ENCODE measurements around the gene ADGRG1. TPM values are rescaled to one million over a fixed set of nuclear protein-coding genes. Genes with fewer than 3 reads are reported as not detected.

The ADGRG1 gene
- polyA plus RNA-seq, 1 donor: 74.1 TPM

DNA sequence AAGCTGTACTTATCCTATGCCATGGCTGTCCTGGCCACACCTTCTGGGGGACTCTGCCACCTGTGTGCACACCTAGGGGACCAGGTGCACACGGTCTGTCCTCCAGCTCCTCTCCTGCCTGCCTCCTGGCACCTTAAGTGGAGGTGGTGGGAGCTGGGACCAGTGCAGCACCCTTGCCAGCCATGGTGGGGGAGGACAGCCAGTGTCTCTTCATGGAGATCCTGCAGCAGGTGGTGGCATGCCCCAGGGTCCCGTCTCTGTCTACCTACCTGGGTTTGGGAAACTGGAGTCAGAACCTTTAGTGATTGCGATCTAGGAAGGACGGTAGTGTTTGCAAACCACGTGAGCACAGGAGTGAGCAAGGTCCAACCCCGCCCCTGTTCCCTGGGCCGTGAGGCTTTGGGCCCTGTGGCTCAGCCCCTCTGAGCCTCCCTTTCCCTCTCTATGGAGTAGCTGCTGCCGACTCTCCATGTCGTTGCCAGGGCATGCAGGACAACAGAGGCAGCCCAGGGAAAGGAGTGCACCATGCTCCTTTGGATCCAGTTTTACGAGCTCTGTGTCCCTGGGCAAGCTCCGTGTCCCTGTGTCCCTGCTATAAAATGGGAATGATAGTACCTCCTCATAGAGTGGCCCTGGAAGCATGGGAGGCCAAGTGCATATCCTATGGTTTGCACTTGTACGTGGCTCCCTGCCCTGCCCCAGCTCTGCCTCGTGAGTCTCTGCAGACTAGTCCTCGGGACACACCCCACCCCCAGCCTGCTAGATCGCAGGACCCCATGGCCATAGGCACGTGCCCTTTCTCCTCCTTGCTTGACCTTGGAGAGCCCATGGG lies 7.1 kb downstream of the ADGRG1 start:
- no peak for DNase-seq

GRCh38 chr16:57636184-57636583 lies 7.8 kb downstream of the ADGRG1 start:
- DNase-seq: no peak

DNA sequence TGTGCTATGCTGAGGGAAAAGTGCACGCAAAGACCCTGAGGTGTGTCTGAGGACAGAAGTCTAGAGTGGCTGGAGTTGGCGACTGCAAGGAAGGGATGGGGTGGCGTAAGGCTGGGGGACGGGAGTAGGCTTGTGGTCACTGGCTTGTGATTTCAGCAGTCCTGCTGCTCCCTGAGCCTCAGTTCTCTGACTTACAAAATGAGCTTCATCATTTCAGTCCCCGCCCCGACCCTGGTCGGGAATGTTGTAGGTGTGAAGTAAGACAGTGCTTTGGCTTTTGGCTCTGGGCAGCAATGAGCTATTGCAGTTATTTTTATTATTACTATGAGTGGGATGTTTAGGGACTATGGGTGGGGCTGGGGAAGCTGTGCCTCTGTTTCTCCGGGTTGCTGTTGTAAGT lies 8.6 kb downstream of the ADGRG1 start:
- DNase-seq: no peak

GRCh38 chr16:57637424-57637823 lies 9.0 kb downstream of the ADGRG1 start:
- DNase-seq: no peak

- no peak for DNase-seq
Observed at GRCh38 chr16:57637965-57638364, 9.5 kb downstream of the ADGRG1 start.

DNA sequence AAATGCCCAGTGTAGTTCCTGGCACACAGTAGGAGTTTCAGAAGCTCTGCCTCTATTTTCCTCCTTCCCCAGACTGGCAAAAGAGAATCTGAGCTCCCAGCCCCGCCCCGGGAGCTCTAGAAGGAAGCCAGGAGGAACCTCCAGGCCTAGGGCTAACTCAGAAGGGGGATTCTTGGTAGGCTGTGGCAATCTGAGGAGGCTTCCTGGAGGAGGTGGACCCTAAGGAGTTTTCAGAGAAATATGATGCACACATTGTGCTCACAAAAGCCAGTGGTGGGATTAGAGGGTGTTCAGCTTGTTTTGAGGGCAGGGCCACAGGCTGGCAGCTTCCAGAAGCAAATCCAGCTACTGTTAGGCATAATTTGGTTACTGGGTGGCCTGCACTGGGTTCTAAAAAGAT lies 10.0 kb downstream of the ADGRG1 start:
- DNase-seq: no peak

DNA sequence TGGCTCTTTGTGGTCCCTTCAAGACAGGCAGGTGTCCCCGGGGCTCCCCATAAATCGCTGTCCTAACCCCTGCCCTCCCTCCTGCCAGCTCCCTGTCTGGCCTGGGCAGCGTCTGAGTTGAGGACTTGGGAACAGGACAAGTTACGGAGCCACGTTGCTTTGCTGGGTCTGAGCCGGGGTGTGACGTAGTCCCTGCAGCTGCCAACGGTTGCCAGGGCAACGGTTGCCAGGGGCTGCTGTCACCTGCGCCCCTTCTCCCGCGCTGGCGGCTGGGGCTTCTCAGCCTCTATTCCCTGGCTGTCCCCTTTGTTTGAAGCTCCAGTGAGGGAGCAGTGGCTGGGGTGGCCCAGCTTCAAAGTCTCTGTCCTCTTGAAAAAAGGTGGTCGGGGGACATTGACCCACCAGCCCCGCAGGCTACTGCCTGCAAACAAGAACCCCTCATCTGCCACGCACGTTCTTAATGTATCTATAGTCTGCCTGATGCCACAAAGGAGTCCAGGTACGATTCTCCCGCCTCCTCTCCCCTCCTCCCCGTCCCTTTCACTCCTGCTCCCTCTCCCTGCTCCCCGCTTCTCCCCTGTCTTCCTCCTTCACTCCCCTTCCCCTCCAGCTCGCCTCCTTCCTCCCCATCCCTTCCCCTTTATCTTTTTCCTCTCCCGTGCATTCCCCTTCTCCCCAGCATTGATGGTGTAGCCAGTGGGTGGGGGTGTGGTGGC lies 10.9 kb downstream of the ADGRG1 start:
- peak; percentile 81 for DNase-seq

- DNase-seq: no peak
Observed at GRCh38 chr16:57640185-57640584, 11.8 kb downstream of the ADGRG1 start.

- no peak for DNase-seq
Observed at GRCh38 chr16:57640612-57641011, 12.2 kb downstream of the ADGRG1 start.

DNA sequence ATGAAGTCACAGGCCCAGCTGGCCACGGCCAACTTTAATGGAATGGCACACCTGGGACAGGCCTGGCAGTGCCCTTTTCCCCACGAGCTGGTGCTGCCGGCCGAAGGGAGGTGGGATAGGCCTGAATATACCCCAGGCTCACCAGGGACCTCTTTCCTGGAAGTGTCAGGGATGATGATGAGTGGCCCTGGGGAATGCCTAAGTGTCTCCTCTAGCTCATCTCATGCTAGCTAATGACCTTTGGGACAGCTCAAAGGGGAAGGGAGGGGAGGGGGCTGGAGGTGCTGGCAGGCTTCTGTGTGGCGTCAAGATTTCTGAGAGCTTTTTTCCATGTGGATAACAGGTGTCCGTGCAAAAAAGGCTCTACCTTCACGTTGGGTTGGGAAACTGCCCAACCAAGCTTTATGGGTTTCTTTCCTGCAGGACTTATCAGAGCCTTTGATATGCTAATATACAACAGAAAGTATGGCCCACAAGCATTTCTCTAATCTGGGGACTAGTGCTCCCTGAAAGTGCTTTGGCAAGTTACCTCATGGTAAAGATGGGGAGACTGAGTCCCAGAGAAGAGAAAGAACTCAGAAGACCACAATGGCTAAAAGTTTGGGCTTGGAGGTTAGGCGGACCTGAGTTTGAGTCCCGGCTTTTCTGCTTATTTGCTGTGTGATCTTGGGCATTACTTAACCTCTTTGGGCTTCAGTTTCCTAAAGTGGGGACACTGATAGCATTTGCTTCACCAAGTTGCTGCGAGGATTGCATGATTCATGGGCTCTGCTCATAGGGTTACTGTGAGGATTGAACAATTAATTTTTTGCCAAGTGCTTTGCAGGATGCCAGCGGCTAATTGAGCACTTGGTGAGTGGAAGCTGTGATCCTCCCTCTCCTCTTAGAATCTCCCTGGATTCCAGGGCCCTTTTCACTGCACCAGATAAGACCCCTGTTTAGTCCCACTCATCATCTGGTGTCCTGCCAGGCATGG lies 14.0 kb downstream of the ADGRG1 start:
- no peak for DNase-seq

- no peak for DNase-seq
Observed at GRCh38 chr16:57643147-57643874, 14.9 kb downstream of the ADGRG1 start.

- DNase-seq: no peak
Observed at GRCh38 chr16:57643910-57644309, 15.5 kb downstream of the ADGRG1 start.

- no peak for DNase-seq
Observed at GRCh38 chr16:57644383-57645014, 16.1 kb downstream of the ADGRG1 start.

GRCh38 chr16:57645169-57645568 lies 16.7 kb downstream of the ADGRG1 start:
- DNase-seq: no peak

- DNase-seq: no peak
Observed at GRCh38 chr16:57645691-57646387, 17.4 kb downstream of the ADGRG1 start.

- DNase-seq: no peak
Observed at GRCh38 chr16:57646388-57647039, 18.1 kb downstream of the ADGRG1 start.

- no peak for DNase-seq
Observed at GRCh38 chr16:57647136-57647875, 18.9 kb downstream of the ADGRG1 start.

- no peak for DNase-seq
Observed at GRCh38 chr16:57648125-57648524, 19.7 kb downstream of the ADGRG1 start.

Measured in left kidney (tissue), 2 donors.